Medulla oblongata (tissue), 1 donor: ENCODE data around the gene ARHGAP18.

Experiments
- DNase-seq: peaks from one replicate; pipeline ENCODE4 v3.0.0-alpha.2; 2015; ENCODE audit errors: extremely low spot score

The ARHGAP18 gene

DNA sequence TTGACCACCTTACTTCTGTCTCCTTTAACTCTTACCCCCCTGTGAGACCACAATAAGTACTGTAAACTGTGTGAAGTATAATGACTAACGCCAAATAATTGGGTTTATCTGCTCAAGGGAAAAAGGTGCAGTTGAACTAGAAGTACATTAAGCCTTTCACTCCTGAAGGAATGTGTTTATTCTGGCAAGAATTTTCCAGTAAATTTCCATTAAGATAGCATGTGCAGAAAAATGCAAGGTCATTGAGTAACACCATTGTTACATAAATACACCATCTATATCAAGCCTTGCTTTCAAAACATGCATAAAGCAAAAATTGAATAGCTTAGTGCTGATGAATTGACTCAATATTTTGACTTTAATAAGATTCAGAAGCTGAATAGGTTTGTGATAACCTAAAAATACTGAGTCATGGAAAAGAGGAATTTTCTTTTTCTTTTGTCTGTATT lies 65.4 kb downstream of the ARHGAP18 start:
- DNase-seq = no peak

GRCh38 chr6:129643968-129644367 lies 66.0 kb downstream of the ARHGAP18 start:
- DNase-seq = no peak

DNA sequence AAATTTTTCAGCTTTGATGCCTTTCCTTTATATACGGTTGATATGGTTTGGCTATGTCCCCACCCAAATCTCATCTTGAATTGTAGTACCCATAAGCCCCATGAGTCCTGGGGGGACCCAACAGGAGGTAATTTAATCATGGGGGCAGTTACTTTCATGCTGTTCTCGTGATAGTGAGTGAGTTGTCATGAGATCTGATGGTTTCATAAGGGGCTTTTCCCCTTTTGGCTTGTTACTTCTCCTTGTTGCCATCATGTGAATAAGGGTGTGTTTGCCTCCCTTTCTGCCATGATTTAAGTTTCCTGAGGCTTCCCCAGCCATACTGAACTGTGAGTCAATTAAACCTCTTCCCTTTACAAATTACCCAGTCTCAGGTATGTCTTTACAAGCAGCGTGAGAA lies 66.8 kb downstream of the ARHGAP18 start:
- no peak for DNase-seq

DNA sequence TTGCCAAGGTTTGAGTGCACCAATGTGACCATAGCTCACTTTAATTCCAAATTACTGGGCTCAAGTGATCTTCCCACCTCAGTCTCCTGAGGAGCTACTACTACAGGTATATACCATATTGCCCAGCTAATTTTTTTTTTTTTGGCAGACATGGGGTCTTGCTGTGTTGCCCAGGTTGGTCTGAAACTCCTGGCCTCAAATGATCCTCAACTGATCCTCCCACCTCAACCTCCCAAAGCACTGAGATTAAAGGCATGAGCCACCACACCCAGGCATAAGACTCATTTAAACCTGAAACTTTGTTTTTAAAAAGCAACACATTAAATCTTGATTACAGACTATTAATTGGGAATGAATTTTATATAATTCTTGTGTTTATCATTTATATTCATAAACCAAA lies 67.7 kb downstream of the ARHGAP18 start:
- DNase-seq = no peak

- no peak for DNase-seq
Measured at GRCh38 chr6:129641344-129641743, 68.6 kb downstream of the ARHGAP18 start.

DNA sequence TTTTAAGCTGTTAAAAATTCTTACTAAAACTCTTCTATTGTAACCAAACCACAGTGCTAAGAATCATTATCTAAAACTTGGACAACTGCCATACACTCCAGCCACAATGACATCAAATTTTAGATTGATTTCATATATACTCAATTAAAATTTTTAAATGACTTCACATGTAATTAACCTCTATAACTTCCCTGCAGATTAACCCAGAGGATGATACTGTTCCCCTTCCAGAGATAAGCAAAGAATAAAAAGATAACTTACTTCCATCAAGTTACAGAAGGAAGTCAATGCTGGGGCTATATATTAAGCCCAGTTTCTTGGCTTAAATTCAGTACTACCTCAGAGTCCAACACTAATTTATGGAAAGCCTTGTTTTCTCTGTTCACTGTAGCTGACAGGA lies 71.3 kb downstream of the ARHGAP18 start:
- no peak for DNase-seq

GRCh38 chr6:129638055-129638684 lies 71.8 kb downstream of the ARHGAP18 start:
- no peak for DNase-seq

GRCh38 chr6:129637340-129638054 lies 72.5 kb downstream of the ARHGAP18 start:
- no peak for DNase-seq

DNA sequence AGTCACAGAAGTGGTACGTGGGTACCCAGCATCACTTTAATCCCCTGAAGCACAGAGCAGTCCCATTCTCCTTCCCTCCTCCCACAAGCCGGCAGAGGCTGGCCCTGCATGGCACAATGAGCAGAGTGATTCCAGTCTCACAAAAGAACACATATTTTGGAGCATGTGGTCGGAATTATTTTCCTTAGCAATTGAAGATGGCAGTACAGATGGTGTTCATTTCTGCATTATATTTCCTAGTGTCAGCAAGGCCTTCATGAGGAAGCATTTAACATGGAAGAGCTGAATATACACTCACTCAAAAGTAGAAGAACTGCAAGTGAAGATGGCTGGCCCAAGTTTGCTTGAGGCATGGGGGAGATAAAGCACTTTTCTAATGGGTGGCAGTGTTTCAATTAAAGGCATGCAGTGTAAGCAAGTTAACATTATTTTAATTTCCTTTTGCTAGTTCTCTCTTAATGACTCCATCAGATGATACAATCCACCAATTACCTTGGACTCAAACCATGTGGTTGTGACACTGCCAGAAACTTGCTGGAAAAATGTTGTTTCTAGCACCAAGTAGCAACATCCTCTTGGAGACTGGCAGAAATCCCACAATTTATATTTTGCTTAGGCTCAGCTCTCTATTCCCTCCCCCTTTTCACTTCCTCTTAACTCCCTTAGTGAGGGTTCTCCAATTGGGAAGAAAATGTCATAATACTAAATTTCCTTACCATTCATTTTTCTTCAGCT lies 74.4 kb downstream of the ARHGAP18 start:
- no peak for DNase-seq

DNA sequence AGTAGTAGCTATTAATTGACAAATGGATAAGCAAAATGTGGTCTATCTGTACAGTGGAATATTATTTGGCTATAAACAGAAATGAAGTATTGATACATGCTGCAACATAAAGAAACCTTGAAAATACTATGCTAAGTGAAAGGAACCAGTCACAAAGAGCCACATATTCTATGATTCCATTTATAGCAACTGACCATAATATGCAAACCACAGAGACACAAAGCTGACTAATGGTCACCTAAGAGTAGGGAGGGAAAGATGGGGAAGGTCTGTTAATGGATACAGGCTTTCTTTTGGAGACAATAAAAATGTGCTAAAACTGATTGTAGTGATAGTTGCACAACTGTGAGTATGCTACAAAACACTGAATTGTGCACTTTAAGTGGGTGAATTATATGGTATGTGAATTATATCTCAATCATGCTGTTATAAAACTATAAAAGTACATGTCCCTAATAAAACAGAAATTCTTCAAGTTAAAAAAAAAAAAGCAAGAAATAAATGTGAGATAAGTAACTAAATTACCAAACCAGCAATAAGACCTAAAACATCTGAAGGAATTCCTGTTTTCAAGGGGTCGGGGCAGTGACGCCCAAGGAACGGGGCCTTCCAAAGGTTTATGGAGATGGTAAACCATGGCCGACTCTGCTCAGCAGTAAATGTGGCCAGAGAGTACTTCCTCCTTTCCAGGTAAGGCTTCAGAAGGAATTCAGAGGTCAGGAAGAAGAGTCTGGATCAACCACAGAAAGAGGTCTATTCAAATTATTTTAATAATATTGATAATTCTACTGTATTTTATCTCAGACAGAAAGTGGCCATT lies 75.4 kb downstream of the ARHGAP18 start:
- DNase-seq = no peak

GRCh38 chr6:129633529-129633928 lies 76.4 kb downstream of the ARHGAP18 start:
- no peak for DNase-seq

- no peak for DNase-seq
Measured at GRCh38 chr6:129632172-129632613, 77.8 kb downstream of the ARHGAP18 start.

DNA sequence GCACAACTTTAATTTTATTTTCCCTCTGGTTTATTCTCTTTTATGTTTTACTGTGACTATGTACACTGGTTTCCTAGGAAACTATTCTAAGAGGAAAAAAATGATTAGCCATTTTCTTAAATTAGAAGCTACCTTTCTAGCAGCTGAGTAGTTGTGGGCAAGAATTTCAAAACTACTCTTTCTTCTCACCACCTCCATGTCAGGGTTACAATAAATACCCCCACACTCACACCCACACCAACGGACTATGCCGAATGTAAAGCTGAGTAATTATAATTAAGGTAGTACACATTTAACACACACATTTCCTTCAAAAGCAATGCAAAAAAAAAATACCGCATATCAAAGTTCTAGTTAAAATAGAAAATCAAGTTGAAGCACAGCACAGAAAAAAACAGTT lies 78.9 kb downstream of the ARHGAP18 start:
- DNase-seq = no peak

- no peak for DNase-seq
Measured at GRCh38 chr6:129630596-129630995, 79.4 kb downstream of the ARHGAP18 start.

DNA sequence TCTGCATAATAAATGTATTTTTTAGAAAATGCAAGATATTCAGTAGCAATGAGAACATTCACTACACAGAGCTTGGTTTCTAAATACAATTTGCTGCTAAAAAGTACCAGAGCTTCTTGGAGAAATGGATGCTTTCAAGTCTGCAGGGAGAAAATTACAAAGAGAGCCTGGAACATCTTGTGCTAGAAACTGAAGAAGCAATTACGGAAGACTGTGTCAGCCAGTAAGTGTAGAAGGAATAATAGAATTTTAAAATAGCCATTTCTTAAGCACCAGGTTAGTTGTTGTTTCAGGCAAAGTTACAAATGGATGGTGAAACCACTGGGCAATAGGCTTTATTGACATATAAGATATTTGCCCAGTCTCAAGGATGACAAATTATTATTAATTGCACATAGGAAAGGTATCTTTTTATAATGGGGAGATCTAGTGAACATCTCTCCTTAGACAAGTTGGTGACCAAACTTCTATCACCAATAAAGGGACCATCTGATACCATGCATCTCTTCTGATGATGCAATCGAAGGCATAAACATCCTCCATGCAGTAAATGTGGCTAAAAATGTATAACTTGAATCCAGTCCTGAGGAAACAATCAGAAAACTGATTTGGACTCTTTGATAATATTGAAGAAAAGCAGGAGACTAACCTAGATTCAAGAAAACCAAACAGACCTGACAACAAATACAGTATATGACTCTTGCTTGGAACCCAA lies 81.7 kb downstream of the ARHGAP18 start:
- DNase-seq = peak; percentile 62

DNA sequence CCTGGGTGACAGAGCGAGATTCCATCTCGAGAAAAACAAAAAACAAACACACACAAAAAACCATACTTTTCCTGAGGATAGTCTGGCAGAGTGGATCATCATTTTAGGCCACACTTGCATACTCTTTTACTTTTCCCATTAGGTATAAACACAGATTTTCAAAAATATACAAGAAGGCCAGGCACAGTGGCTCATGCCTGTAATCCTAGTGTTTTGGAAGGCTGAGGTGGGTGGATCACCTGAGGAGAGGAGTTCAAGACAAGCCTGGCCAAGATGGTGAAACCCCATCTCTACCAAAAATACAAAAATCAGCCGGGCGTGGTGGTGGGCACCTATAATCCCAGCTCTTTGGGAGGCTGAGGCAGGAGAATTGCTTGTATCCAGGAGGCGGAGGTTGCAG lies 85.5 kb downstream of the ARHGAP18 start:
- no peak for DNase-seq

- no peak for DNase-seq
Measured at GRCh38 chr6:129623008-129623732, 86.8 kb downstream of the ARHGAP18 start.

- DNase-seq = no peak
Measured at GRCh38 chr6:129621252-129621651, 88.7 kb downstream of the ARHGAP18 start.

DNA sequence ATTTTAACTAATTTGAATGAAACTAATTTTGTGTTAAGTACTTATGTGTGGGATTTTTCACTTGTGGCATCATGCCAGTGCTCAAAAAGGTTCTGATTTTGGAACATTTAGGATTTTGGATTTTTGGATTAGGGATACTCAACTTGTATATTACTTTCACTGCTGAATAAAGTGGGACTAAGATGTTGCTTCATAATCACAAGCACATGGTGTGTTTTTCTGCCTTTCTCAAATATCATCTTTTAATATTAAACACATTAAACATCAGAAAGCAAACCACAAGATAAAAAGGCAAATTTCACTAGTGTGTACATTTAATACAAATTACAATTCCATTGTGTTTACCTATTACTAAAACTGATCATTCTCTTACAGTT lies 89.8 kb downstream of the ARHGAP18 start:
- DNase-seq = no peak

DNA sequence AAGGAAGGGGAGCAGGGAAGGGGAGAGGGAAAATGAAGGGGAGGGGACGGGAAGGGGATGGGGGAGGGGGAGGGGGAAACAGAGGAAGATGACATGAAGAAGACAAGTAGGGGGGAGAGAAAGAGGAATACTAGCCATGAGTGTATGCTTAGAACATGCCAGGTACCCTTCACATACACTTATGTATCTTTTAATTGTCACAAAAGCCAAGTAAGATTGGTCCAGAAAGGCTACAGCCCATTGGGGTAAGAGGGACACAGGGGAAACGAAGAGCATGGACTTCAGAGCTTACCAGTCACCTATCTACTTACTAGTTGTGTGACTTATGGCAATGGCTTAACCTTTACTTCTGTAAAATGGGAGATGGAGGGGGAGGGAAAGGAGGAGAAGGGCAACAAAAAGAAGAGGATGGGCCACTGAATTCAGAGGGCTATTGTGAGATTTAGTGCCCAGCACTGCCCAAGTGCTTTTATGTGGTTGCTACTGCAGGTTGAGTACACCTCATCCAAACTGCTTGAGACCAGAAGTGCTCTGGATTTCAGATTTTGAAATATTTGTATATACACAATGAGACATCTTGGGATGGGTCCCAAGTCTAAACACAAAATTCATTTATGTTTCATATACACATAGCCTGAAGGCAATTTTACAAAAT lies 90.3 kb downstream of the ARHGAP18 start:
- DNase-seq = no peak
